ENCODE measurements around the gene ATG7.

Gene ATG7

DNA sequence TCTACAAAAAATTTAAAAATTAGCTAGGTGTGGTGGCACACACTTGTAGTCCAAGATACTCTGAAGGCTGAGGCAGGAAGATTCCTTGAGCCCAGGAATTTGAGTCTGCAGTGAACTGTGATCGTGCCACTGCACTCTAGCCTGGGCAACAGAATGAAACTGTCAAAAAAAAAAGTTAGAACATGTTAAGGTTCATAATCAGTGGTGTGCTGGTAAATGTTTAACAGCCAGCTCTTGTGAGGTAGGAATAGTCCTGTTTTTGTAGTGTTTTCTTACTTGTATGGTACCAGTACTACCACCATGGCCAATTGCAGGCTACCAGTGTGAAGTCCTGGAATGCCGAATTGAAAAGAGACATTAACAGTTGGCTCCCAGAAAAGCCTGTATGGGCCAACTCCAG, 50.7 kb downstream of the ATG7 start:
- 100% methylated on average over 2 of the region's 2 CpGs for WGBS (ENCODE audit: insufficient coverage)
- Histone ChIP-seq H3K4me3 (ENCODE audit: control insufficient read depth in 1 of 7, extremely low read depth in 1 of 7, insufficient read depth in 4 of 7, low read depth in 2 of 7, low read length in 6 of 7) (no peak overlapping the region), H3K9me3 (ENCODE audit: control extremely low read depth in 1 of 5, control insufficient read depth in 4 of 5, insufficient read depth in 2 of 5, low read depth in 1 of 5, low read length in 4 of 5) (no peaks in the 10 kb centered on the region), H3K27me3 (replicated peaks in 2 of 5; ENCODE audit: control insufficient read depth in 4 of 5, insufficient read depth in 5 of 5, low read length in 4 of 5) (no peaks in the 10 kb centered on the region), H3K27ac (ENCODE audit: insufficient read depth in 1 of 2, low read depth in 1 of 2, low read length in 2 of 2, poor library complexity in 1 of 2, severe bottlenecking in 2 of 2) (no peak overlapping the region), H3K4me1 (ENCODE audit: control extremely low read depth in 1 of 4, control insufficient read depth in 4 of 4, insufficient read depth in 4 of 4, low read length in 3 of 4) (no peaks in the 10 kb centered on the region), H3K36me3 (ENCODE audit: control insufficient read depth in 4 of 4, insufficient read depth in 4 of 4, low read length in 3 of 4) (peaks cover 4 to 44% (median 27%) of the 10 kb centered on the region in 4 experiments)
- ChIA-PET POLR2A (no interaction called here), CTCF (interaction anchor here (1.9 kb wide), 1 partner anchor 11 kb away, joined by 4 read pairs; no protein-coding TSS in a partner anchor)
- DNase-seq, result no peak

DNA sequence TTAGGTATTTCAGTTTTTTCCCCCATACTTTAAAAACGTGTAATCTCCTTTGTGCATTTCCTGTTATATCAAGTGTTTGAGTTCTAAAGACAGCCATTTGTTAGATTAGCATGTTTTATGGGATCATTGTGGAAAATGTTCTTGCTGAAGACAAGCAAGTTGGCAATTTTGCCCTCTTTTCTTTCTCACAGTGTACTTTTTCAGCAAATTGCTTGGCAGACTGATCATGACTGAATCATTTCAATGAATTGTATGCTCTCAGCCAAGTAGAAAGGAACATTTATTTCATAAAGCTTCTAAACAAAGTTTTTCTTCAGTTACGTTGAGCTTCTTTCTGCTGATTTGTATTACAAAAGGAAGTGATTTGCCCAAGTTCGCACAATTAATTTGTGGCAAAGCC, 51.6 kb downstream of the ATG7 start:
- Histone ChIP-seq H3K36me3 (ENCODE audit: control insufficient read depth in 4 of 4, insufficient read depth in 4 of 4, low read length in 3 of 4) (peaks cover 3 to 36% (median 23%) of the 10 kb centered on the region in 4 experiments), H3K27me3 (replicated peaks in 2 of 5; ENCODE audit: control insufficient read depth in 4 of 5, insufficient read depth in 5 of 5, low read length in 4 of 5) (no peaks in the 10 kb centered on the region), H3K4me3 (ENCODE audit: control insufficient read depth in 1 of 7, extremely low read depth in 1 of 7, insufficient read depth in 4 of 7, low read depth in 2 of 7, low read length in 6 of 7) (no peak overlapping the region), H3K9me3 (ENCODE audit: control extremely low read depth in 1 of 5, control insufficient read depth in 4 of 5, insufficient read depth in 2 of 5, low read depth in 1 of 5, low read length in 4 of 5) (no peaks in the 10 kb centered on the region), H3K27ac (ENCODE audit: insufficient read depth in 1 of 2, low read depth in 1 of 2, low read length in 2 of 2, poor library complexity in 1 of 2, severe bottlenecking in 2 of 2) (no peak overlapping the region), H3K4me1 (ENCODE audit: control extremely low read depth in 1 of 4, control insufficient read depth in 4 of 4, insufficient read depth in 4 of 4, low read length in 3 of 4) (no peaks in the 10 kb centered on the region)
- ChIA-PET POLR2A (no interaction called here), CTCF (interaction anchor here (1.9 kb wide), 1 partner anchor 10 kb away, joined by 4 read pairs; no protein-coding TSS in a partner anchor)
- no CpG with 5 or more reads among the region's 3 CpGs for WGBS (ENCODE audit: insufficient coverage)
- no peak for DNase-seq

DNA sequence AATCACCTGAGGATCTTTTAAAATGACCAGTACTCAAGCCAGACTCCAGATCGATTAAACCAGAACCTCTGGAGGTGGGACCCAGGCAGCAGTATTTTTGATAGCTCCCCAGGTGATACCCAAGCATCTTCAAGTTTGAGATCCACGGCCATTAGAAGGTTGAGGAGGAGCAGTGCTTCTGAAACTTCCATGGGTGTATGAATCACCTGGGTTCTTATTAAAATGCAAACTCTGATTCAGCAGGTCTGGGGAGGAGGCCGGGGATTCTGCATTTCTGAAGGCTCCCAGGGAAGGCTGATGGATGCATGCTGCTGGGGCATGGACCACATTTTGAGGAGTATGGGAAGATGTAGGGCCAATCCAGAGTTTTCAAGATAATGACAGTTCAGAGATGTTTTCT, 55.4 kb downstream of the ATG7 start:
- Histone ChIP-seq H3K4me3 (ENCODE audit: control insufficient read depth in 1 of 7, extremely low read depth in 1 of 7, insufficient read depth in 4 of 7, low read depth in 2 of 7, low read length in 6 of 7) (no peak overlapping the region), H3K4me1 (ENCODE audit: control extremely low read depth in 1 of 4, control insufficient read depth in 4 of 4, insufficient read depth in 4 of 4, low read length in 3 of 4) (peaks cover 0 to 6% (median 0%) of the 10 kb centered on the region in 4 experiments), H3K27ac (ENCODE audit: insufficient read depth in 1 of 2, low read depth in 1 of 2, low read length in 2 of 2, poor library complexity in 1 of 2, severe bottlenecking in 2 of 2) (no peak overlapping the region), H3K9me3 (ENCODE audit: control extremely low read depth in 1 of 5, control insufficient read depth in 4 of 5, insufficient read depth in 2 of 5, low read depth in 1 of 5, low read length in 4 of 5) (no peaks in the 10 kb centered on the region), H3K36me3 (ENCODE audit: control insufficient read depth in 4 of 4, insufficient read depth in 4 of 4, low read length in 3 of 4) (peaks cover 3 to 15% (median 8%) of the 10 kb centered on the region in 4 experiments), H3K27me3 (replicated peaks in 2 of 5; ENCODE audit: control insufficient read depth in 4 of 5, insufficient read depth in 5 of 5, low read length in 4 of 5) (no peaks in the 10 kb centered on the region)
- ChIA-PET POLR2A (no interaction called here), CTCF (interaction anchor here (1.8 kb wide), 1 partner anchor 9 kb away, joined by 6 read pairs; no protein-coding TSS in a partner anchor)
- DNase-seq, result no peak
- WGBS (ENCODE audit: insufficient coverage), result 100% methylated on average over 2 of the region's 3 CpGs

DNA sequence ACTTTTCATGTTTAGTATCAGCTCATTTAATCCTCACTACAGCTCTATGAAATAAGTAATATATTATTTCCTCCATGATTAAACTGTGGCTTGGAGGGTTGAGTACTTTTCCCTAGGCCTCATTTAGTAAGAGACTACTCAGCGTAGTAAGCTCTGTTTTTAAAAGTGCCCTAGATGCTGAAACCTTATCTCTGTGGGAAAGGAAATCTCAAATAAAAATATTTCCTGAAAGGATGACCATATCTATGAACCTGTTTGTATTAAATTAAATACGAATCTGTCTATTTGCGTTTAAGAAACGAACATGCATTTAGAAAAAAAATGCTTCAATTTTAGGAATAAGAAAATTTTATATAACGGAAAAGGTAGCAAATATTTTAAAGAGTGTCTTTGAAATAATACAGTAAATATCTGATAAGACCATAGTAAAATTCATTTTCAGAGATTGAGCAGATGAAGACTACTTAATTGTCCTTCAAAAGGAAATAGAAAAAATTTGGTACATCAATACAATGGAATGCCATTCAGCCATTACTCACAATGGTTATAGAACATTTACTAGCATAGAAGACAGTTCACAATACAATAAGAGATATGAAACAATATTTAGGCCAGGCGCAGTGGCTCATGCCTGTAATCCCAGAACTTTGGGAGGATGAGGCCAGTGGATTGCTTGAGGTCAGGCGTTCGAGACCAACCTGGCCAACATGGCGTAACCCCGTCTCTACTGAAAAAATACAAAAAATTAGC, 56.2 kb downstream of the ATG7 start:
- Histone ChIP-seq H3K27me3 (replicated peaks in 2 of 5; ENCODE audit: control insufficient read depth in 4 of 5, insufficient read depth in 5 of 5, low read length in 4 of 5) (no peaks in the 10 kb centered on the region), H3K4me3 (ENCODE audit: control insufficient read depth in 1 of 7, extremely low read depth in 1 of 7, insufficient read depth in 4 of 7, low read depth in 2 of 7, low read length in 6 of 7) (no peak overlapping the region), H3K36me3 (ENCODE audit: control insufficient read depth in 4 of 4, insufficient read depth in 4 of 4, low read length in 3 of 4) (peaks cover 4 to 15% (median 8%) of the 10 kb centered on the region in 4 experiments), H3K9me3 (ENCODE audit: control extremely low read depth in 1 of 5, control insufficient read depth in 4 of 5, insufficient read depth in 2 of 5, low read depth in 1 of 5, low read length in 4 of 5) (no peaks in the 10 kb centered on the region), H3K27ac (ENCODE audit: insufficient read depth in 1 of 2, low read depth in 1 of 2, low read length in 2 of 2, poor library complexity in 1 of 2, severe bottlenecking in 2 of 2) (no peak overlapping the region), H3K4me1 (ENCODE audit: control extremely low read depth in 1 of 4, control insufficient read depth in 4 of 4, insufficient read depth in 4 of 4, low read length in 3 of 4) (peaks cover 0 to 6% (median 0%) of the 10 kb centered on the region in 4 experiments)
- WGBS (ENCODE audit: insufficient coverage), result 100% methylated on average over 5 of the region's 10 CpGs
- CTCF ChIA-PET, result interaction anchor here (1.8 kb wide), 1 partner anchor 8 kb away, joined by 6 read pairs; no protein-coding TSS in a partner anchor
- DNase-seq, result no peak
- POLR2A ChIA-PET, result interaction anchor here (0.6 kb wide), 1 partner anchor 54 kb away, joined by 4 read pairs; no protein-coding TSS in a partner anchor

DNA sequence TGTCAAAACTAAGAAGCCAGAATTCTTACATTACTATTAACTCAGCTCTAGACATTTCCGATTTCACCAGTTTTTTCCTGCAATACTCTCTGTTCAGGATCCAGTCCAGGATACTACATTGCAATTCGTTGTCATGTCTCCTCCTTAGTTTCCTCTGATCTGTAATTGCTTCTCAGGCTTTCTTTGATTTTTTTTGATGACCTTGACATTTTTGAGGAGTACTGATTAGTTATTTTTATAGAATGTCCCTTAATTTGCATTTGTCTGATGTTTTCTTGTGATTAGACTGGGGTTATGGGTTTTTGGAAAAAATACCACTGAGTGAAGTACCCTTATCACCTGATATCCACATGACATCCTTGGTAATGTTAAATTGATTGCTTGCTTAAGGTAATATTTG, 57.6 kb downstream of the ATG7 start:
- no peaks in the 10 kb centered on the region for H3K27me3 ChIP-seq (replicated peaks in 2 of 5; ENCODE audit: control insufficient read depth in 4 of 5, insufficient read depth in 5 of 5, low read length in 4 of 5)
- CTCF ChIA-PET, result interaction anchor here (1.7 kb wide), 1 partner anchor 14 kb away, joined by 4 read pairs; no protein-coding TSS in a partner anchor
- peaks cover 0 to 6% (median 0%) of the 10 kb centered on the region in 4 experiments for H3K4me1 ChIP-seq (ENCODE audit: control extremely low read depth in 1 of 4, control insufficient read depth in 4 of 4, insufficient read depth in 4 of 4, low read length in 3 of 4)
- no peak overlapping the region for H3K27ac ChIP-seq (ENCODE audit: insufficient read depth in 1 of 2, low read depth in 1 of 2, low read length in 2 of 2, poor library complexity in 1 of 2, severe bottlenecking in 2 of 2)
- H3K36me3 ChIP-seq (ENCODE audit: control insufficient read depth in 4 of 4, insufficient read depth in 4 of 4, low read length in 3 of 4), result peaks cover 2 to 11% (median 8%) of the 10 kb centered on the region in 4 experiments
- POLR2A ChIA-PET, result no interaction called here
- H3K4me3 ChIP-seq (ENCODE audit: control insufficient read depth in 1 of 7, extremely low read depth in 1 of 7, insufficient read depth in 4 of 7, low read depth in 2 of 7, low read length in 6 of 7), result no peak overlapping the region
- DNase-seq, result no peak
- 100% methylated on average over 2 of the region's 2 CpGs for WGBS (ENCODE audit: insufficient coverage)
- H3K9me3 ChIP-seq (ENCODE audit: control extremely low read depth in 1 of 5, control insufficient read depth in 4 of 5, insufficient read depth in 2 of 5, low read depth in 1 of 5, low read length in 4 of 5), result no peaks in the 10 kb centered on the region

DNA sequence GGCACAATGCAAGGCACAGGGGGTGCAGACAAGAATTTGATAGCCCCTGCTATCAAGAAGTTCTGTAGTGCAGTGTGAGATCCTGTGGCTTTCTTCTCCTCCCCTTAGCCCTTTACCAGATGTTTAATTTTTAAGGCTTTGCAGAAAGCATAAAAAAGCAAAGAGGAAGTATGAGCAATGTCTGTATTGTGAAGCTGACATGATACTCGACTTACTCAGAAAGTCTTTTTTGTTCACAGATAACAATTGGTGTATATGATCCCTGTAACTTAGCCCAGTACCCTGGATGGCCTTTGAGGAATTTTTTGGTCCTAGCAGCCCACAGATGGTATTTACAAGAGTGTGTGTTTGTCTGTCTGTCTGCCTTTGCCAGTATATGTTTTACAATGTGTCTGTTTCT, 58.9 kb downstream of the ATG7 start:
- H3K9me3 ChIP-seq (ENCODE audit: control extremely low read depth in 1 of 5, control insufficient read depth in 4 of 5, insufficient read depth in 2 of 5, low read depth in 1 of 5, low read length in 4 of 5), result no peaks in the 10 kb centered on the region
- 0% methylated on average over 1 of the region's 1 CpG for WGBS (ENCODE audit: insufficient coverage)
- no peak overlapping the region for H3K4me3 ChIP-seq (ENCODE audit: control insufficient read depth in 1 of 7, extremely low read depth in 1 of 7, insufficient read depth in 4 of 7, low read depth in 2 of 7, low read length in 6 of 7)
- peak in 2 of 3 donors; percentile 18 to 49 for DNase-seq
- ChIA-PET POLR2A (no interaction called here), CTCF (interaction anchor here (0.9 to 1.7 kb wide), 2 partner anchors 13 to 95 kb away, joined by 4 read pairs; no protein-coding TSS in a partner anchor)
- H3K27ac ChIP-seq (ENCODE audit: insufficient read depth in 1 of 2, low read depth in 1 of 2, low read length in 2 of 2, poor library complexity in 1 of 2, severe bottlenecking in 2 of 2), result peak overlapping the region in 1 of 2 experiments; percentile 22
- H3K4me1 ChIP-seq (ENCODE audit: control extremely low read depth in 1 of 4, control insufficient read depth in 4 of 4, insufficient read depth in 4 of 4, low read length in 3 of 4), result peaks cover 0 to 6% (median 0%) of the 10 kb centered on the region in 4 experiments
- H3K36me3 ChIP-seq (ENCODE audit: control insufficient read depth in 4 of 4, insufficient read depth in 4 of 4, low read length in 3 of 4), result peaks cover 2 to 11% (median 7%) of the 10 kb centered on the region in 4 experiments
- no peaks in the 10 kb centered on the region for H3K27me3 ChIP-seq (replicated peaks in 2 of 5; ENCODE audit: control insufficient read depth in 4 of 5, insufficient read depth in 5 of 5, low read length in 4 of 5)

DNA sequence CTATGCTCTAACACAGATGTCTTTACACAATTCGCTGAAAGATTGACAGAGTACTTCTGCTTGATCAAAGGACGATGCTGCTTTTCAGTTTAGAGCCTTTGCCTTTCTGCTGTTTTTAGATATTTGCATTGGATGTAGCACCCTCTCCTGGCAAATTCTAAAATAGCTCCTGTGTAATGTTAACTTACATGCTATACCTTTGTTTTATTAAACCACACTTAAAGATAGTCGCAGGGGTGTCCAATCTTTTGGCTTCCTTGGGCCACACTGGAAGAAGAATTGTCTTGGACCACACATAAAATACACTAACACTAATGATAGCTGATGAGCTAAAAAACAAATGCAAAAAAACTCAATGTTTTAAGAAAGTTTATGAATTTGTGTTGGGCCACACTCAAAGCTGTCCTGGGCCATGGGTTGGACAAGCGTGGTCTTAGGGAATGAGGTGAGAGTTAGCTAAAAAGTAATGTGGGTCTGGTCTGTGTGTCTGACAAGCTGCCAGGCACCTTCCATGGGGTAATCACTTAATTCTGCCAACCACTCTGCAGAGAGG, 62.9 kb downstream of the ATG7 start:
- H3K4me1 ChIP-seq (ENCODE audit: control extremely low read depth in 1 of 4, control insufficient read depth in 4 of 4, insufficient read depth in 4 of 4, low read length in 3 of 4), result peaks cover 0 to 6% (median 0%) of the 10 kb centered on the region in 4 experiments
- WGBS (ENCODE audit: insufficient coverage), result 48% methylated on average over 3 of the region's 4 CpGs
- no peak overlapping the region for H3K4me3 ChIP-seq (ENCODE audit: control insufficient read depth in 1 of 7, extremely low read depth in 1 of 7, insufficient read depth in 4 of 7, low read depth in 2 of 7, low read length in 6 of 7)
- CTCF ChIA-PET, result interaction anchor here (0.6 to 5.0 kb wide), 23 partner anchors 23 to 320 kb away, joined by 3 to 34 read pairs (median 4); no protein-coding TSS in a partner anchor
- POLR2A ChIA-PET, result interaction anchor here (0.7 kb wide), 1 partner anchor 109 kb away, joined by 3 read pairs; no protein-coding TSS in a partner anchor
- no peaks in the 10 kb centered on the region for H3K27me3 ChIP-seq (replicated peaks in 2 of 5; ENCODE audit: control insufficient read depth in 4 of 5, insufficient read depth in 5 of 5, low read length in 4 of 5)
- no peak overlapping the region for H3K27ac ChIP-seq (ENCODE audit: insufficient read depth in 1 of 2, low read depth in 1 of 2, low read length in 2 of 2, poor library complexity in 1 of 2, severe bottlenecking in 2 of 2)
- DNase-seq, result peak; percentile 45 to 80 (median 77)
- H3K9me3 ChIP-seq (ENCODE audit: control extremely low read depth in 1 of 5, control insufficient read depth in 4 of 5, insufficient read depth in 2 of 5, low read depth in 1 of 5, low read length in 4 of 5), result no peaks in the 10 kb centered on the region
- H3K36me3 ChIP-seq (ENCODE audit: control insufficient read depth in 4 of 4, insufficient read depth in 4 of 4, low read length in 3 of 4), result peaks cover 2 to 8% (median 4%) of the 10 kb centered on the region in 4 experiments
